ENCODE data around the gene NF1.
A peak's percentile ranks its signal among the peaks of the same experiment; 100 is the strongest.
"Not testable (repeated sequence)": the region's sequence is repeated elsewhere in the genome, so short reads cannot be mapped to it uniquely, and the experiment has no call there.

The NF1 gene

GRCh38 chr17:31309556-31309955 lies 214.8 kb downstream of the NF1 start:
- no peak for DNase-seq

GRCh38 chr17:31310260-31310659 lies 215.5 kb downstream of the NF1 start:
- no peak for DNase-seq

- no peak for DNase-seq
Observed at GRCh38 chr17:31310886-31311285, 216.1 kb downstream of the NF1 start.

- DNase-seq: no peak
Observed at GRCh38 chr17:31311526-31311925, 216.7 kb downstream of the NF1 start.

- DNase-seq: not testable (repeated sequence)
Observed at GRCh38 chr17:31312223-31312622, 217.4 kb downstream of the NF1 start.

GRCh38 chr17:31313982-31314781 lies 219.4 kb downstream of the NF1 start, which contains the start of gene EVI2B:
Gene EVI2B, minus strand, starts transcription at chr17:31314054. Its CDS starts 8,445 bp downstream, at chr17:31305609.
- peak; percentile 76 for DNase-seq

GRCh38 chr17:31314782-31315100 lies 220.0 kb downstream of the NF1 start:
- DNase-seq: no peak

- DNase-seq: no peak
Observed at GRCh38 chr17:31318298-31318801, 223.6 kb downstream of the NF1 start.

- no peak for DNase-seq
Observed at GRCh38 chr17:31318851-31319661, 224.3 kb downstream of the NF1 start.

GRCh38 chr17:31320241-31320640 lies 225.5 kb downstream of the NF1 start:
- DNase-seq: no peak

GRCh38 chr17:31320791-31321190 lies 226.0 kb downstream of the NF1 start:
- peak; percentile 17 for DNase-seq

GRCh38 chr17:31321481-31321880 lies 226.7 kb downstream of the NF1 start, which contains the start of gene EVI2A:
Gene EVI2A, minus strand, starts transcription at chr17:31321622. Its CDS starts 2,609 bp downstream, at chr17:31319013.
- peak; percentile 85 for DNase-seq

- no peak for DNase-seq
Observed at GRCh38 chr17:31321966-31322365, 227.2 kb downstream of the NF1 start.

- DNase-seq: no peak
Observed at GRCh38 chr17:31323551-31323950, 228.8 kb downstream of the NF1 start.

GRCh38 chr17:31327534-31328159 lies 232.9 kb downstream of the NF1 start:
- peak; percentile 91 for DNase-seq

GRCh38 chr17:31328160-31328535 lies 233.4 kb downstream of the NF1 start:
- DNase-seq: peak; percentile 56

- peak; percentile 59 for DNase-seq
Observed at GRCh38 chr17:31329221-31329620, 234.4 kb downstream of the NF1 start.

- peak; percentile 70 for DNase-seq
Observed at GRCh38 chr17:31339906-31340661, 245.3 kb downstream of the NF1 start.

GRCh38 chr17:31345191-31345747 lies 250.5 kb downstream of the NF1 start:
- not testable (repeated sequence) for DNase-seq

GRCh38 chr17:31349454-31349853 lies 254.7 kb downstream of the NF1 start:
- no peak for DNase-seq

- DNase-seq: no peak
Observed at GRCh38 chr17:31355935-31356334, 261.2 kb downstream of the NF1 start.

- DNase-seq: no peak
Observed at GRCh38 chr17:31357091-31357490, 262.3 kb downstream of the NF1 start.
